Esophagus muscularis mucosa (tissue), 4 donors: Measurements from ENCODE around the gene UNKL. TPM values are rescaled to one million over a fixed set of nuclear protein-coding genes. Genes with fewer than 3 reads are reported as not detected.

Source experiments
- DNase-seq: peaks from one replicate; pipeline ENCODE4 v3.0.0-alpha.2; 2017; ENCODE audit errors: extremely low spot score
- H3K27ac ChIP-seq, 4 donors: fragments of 200-600 bp; sonication (generic); replicated peaks in 1 of 4; 1 replicate in 3 of 4; 2 replicates in 1 of 4; pipeline ENCODE4 v1.5.1; 2016 to 2019; ENCODE audit warnings: mild to moderate bottlenecking in 1 of 4
- H3K27me3 ChIP-seq, 4 donors: fragments of 200-600 bp; sonication (generic); one replicate each; pipeline versions ENCODE4 v1.5.1 to v1.6.0; 2016 to 2019
- H3K36me3 ChIP-seq, 4 donors: fragments of 200-600 bp; sonication (generic); one replicate each; pipeline ENCODE4 v1.5.1; 2016 to 2019
- H3K4me1 ChIP-seq, 4 donors: fragments of 200-600 bp; sonication (generic); one replicate each; pipeline ENCODE4 v1.5.1; 2016 to 2019
- H3K4me3 ChIP-seq, 4 donors: fragments of 200-600 bp; sonication (generic); 1 replicate in 2 of 4; 2 replicates in 2 of 4; pipeline ENCODE4 v1.5.1; 2016 to 2019; ENCODE audit warnings: mild to moderate bottlenecking in 4 of 4, moderate library complexity in 1 of 4
- H3K9me3 ChIP-seq, 4 donors: fragments of 200-600 bp; sonication (generic); 1 replicate in 3 of 4; 2 replicates in 1 of 4; pipeline ENCODE4 v1.5.1; 2016 to 2019
- EP300 ChIP-seq: sonication (generic); formaldehyde crosslinking; IDR thresholded peaks from one replicate; pipeline ENCODE4 v1.6.1; 2017; ENCODE audit warnings: antibody characterized with exemption
- POLR2A ChIP-seq: fragments of 450-650 bp; IDR thresholded peaks from one replicate; pipeline ENCODE4 v1.6.1; 2017; ENCODE audit warnings: antibody characterized with exemption, moderate library complexity, mild to moderate bottlenecking, low read depth
- POLR2AphosphoS5 ChIP-seq, 2 donors: sonication (generic); formaldehyde crosslinking; IDR thresholded peaks; one replicate each; pipeline ENCODE4 v1.6.1; 2017; ENCODE audit warnings: antibody characterized with exemption in 2 of 2
- WGBS: methylation state at CpG from one replicate; pipeline ENCODE4 v1.1.5; 2018; 5-methylcytosine and 5-hydroxymethylcytosine counted together
- intact Hi-C: fragments of 100-400 bp; cut with DNase I; formaldehyde crosslinking; loops from one replicate; pipeline ENCODE4 v1.15.1; 2023
- total RNA-seq, 4 donors: library from RNA; depleted of rRNA; stranded (reverse); fragments of >200 nt; gene quantifications; one replicate each; pipeline versions ENCODE4 v1.1.0 to v1.2.1, GENCODE V29; 2016
- TF ChIP-seq, protein P1 (sequence below), 3 experiments: fragments of 200-600 bp in 2 of 3; fragments of 450-650 bp in 1 of 3; sonication (generic) in 2 of 3; IDR thresholded peaks; one replicate each; pipeline ENCODE4 v1.5.1; 2017 to 2019; ENCODE audit warnings: antibody characterized with exemption in 3 of 3, mild to moderate bottlenecking in 2 of 3, moderate library complexity in 1 of 3

The UNKL gene
- total RNA-seq, 4 donors from 2014 or later = 9.3 to 23.7 (median 16.5) TPM

DNA sequence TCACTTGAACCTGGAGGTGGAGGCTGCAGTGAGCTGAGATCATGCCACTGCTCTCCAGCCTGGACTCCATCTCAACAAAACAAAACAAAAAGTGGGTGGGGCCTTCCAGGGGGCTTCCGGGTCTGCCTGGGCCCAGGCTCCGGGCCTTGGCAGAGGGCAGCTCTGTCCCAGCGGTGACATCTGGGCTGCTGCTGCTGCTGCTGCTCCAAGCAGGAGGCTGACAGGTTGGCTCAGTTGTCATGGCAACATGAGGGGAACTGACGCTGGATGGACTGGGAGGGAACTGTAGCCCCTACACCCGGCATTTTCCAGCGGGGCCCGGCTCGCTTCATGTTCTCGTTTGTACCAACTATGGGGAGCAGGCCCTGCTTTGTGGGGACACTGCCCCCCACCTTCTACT, 77.0 kb downstream of the UNKL start:
- H3K27me3 ChIP-seq = peaks cover 8 to 83% (median 24%) of the 10 kb centered on the region in 4 donors
- TF ChIP-seq EP300 = no peak
- TF ChIP-seq, protein P1, sequence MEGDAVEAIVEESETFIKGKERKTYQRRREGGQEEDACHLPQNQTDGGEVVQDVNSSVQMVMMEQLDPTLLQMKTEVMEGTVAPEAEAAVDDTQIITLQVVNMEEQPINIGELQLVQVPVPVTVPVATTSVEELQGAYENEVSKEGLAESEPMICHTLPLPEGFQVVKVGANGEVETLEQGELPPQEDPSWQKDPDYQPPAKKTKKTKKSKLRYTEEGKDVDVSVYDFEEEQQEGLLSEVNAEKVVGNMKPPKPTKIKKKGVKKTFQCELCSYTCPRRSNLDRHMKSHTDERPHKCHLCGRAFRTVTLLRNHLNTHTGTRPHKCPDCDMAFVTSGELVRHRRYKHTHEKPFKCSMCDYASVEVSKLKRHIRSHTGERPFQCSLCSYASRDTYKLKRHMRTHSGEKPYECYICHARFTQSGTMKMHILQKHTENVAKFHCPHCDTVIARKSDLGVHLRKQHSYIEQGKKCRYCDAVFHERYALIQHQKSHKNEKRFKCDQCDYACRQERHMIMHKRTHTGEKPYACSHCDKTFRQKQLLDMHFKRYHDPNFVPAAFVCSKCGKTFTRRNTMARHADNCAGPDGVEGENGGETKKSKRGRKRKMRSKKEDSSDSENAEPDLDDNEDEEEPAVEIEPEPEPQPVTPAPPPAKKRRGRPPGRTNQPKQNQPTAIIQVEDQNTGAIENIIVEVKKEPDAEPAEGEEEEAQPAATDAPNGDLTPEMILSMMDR (IDR thresholded peaks at IDR 0.05) = no peak
- no peak for TF ChIP-seq POLR2A
- no peak for TF ChIP-seq POLR2AphosphoS5 (IDR thresholded peaks at IDR 0.05)
- WGBS = 41% methylated on average over 9 of the region's 9 CpGs

DNA sequence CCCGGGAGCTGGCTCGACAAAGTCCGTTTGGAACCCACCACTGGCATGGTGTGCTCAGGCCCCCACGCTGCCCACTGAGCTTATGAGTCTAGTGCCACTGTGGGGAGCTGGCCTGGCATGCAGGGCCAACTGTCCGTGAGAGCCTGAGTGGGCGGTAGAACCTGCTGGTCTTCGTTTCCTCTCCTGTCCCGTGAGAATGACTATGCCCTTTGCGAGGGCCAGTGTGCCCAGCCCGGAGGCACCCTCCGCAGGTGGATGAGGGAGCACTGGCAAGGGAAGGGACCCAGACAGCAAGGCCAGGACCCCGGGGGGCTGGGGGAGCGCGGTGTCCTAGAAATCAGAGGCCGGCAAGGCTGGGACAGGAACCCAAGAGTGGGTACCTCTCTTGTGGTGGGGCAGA, 77.9 kb downstream of the UNKL start:
- H3K27me3 ChIP-seq = peaks cover 8 to 83% (median 33%) of the 10 kb centered on the region in 4 donors
- intact Hi-C loops = no loop called here
- no peak for DNase-seq

More for the DNA sequence above, 77.0 kb downstream of the UNKL start:
- intact Hi-C loops = no loop called here
- no peak for DNase-seq
- Histone ChIP-seq H3K27ac (no peak overlapping the region), H3K4me3 (no peak overlapping the region), H3K4me1 (peaks cover 16 to 31% (median 27%) of the 10 kb centered on the region in 4 donors), H3K36me3 (peaks cover 0 to 3% (median 0%) of the 10 kb centered on the region in 4 donors), H3K9me3 (no peaks in the 10 kb centered on the region)

DNA sequence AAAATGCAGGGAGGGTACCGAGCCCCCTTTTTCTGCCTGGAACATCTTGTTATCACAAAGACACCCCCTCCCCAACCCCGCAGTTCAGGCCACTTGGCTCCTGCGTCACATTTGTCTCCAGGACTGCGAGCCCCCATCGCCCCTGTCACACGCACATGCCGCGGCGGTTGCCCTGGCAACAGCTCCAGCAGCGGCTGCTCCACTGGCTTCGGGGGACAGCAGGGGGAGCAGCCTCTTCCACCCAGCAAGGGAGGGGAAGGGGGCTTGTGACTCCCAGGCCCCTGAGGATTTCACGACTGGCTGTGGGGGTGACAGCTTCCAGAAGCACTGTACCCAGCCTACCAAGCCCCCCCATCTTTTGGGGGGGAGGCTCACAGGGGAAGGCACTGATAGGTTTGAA, 78.5 kb downstream of the UNKL start:
- H3K27ac ChIP-seq = no peak overlapping the region
- H3K36me3 ChIP-seq = peaks cover 0 to 3% (median 0%) of the 10 kb centered on the region in 4 donors
- no peak overlapping the region for H3K4me3 ChIP-seq
- H3K9me3 ChIP-seq = no peaks in the 10 kb centered on the region
- H3K4me1 ChIP-seq = peaks cover 28 to 41% (median 37%) of the 10 kb centered on the region in 4 donors
- intact Hi-C loops = no loop called here
- H3K27me3 ChIP-seq = peaks cover 8 to 83% (median 34%) of the 10 kb centered on the region in 4 donors
- TF ChIP-seq POLR2A (no peak), POLR2AphosphoS5 (IDR thresholded peaks at IDR 0.05) (no peak), EP300 (no peak)
- TF ChIP-seq, protein P1 (IDR thresholded peaks at IDR 0.05) = no peak
- 8% methylated on average over 11 of the region's 12 CpGs for WGBS
- no peak for DNase-seq

More for the DNA sequence above, 77.9 kb downstream of the UNKL start:
- H3K27ac ChIP-seq = no peak overlapping the region
- WGBS = 69% methylated on average over 11 of the region's 15 CpGs
- H3K36me3 ChIP-seq = peaks cover 0 to 3% (median 0%) of the 10 kb centered on the region in 4 donors
- TF ChIP-seq EP300 (no peak), POLR2A (no peak), POLR2AphosphoS5 (IDR thresholded peaks at IDR 0.05) (no peak)
- TF ChIP-seq, protein P1 (IDR thresholded peaks at IDR 0.05) = no peak
- H3K4me1 ChIP-seq = peaks cover 21 to 35% (median 30%) of the 10 kb centered on the region in 4 donors
- no peak overlapping the region for H3K4me3 ChIP-seq
- no peaks in the 10 kb centered on the region for H3K9me3 ChIP-seq

DNA sequence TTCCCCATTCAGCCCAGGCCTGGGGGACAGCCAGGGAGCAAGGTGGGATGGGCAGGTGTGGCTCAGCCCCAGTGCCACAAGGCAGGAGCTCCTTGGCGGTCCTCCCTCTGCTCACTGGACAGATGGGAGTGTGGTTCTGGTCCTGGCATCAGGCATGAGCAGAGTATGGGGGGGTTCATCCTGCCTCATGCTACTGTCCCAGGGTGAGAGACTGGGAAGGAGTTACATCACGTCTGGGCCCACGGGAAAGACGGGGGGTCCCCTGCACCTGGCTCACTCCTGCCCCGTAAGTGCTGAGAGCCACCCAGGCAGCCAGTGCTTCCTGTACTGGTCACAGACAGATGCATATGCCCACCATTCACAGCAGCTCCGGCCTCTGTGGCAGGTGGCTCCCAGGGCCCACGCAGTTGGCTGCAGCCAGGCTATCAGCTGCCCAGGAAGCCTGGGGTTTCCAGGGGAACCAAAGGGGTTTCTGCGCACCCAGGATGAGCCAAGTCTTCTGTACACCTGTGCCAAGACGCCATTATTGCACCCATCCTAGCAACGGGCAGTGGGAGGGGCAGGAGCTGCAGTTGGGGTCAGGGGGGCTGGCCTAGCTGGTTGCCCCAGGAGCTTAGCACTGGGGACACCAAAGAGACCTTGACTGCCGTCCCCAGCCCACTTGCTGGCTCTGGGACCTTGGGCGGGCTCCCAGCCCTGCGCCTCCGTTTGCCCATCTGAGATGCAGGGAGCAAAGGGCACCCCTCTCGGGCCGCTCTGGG, 79.1 kb downstream of the UNKL start:
- Histone ChIP-seq H3K4me1 (peaks cover 28 to 42% (median 37%) of the 10 kb centered on the region in 4 donors), H3K36me3 (no peaks in the 10 kb centered on the region), H3K4me3 (no peak overlapping the region), H3K27me3 (peaks cover 8 to 89% (median 36%) of the 10 kb centered on the region in 4 donors), H3K9me3 (peaks cover 0 to 4% (median 2%) of the 10 kb centered on the region in 4 donors), H3K27ac (no peak overlapping the region)
- WGBS = 45% methylated on average over 10 of the region's 16 CpGs
- intact Hi-C loops = no loop called here
- no peak for DNase-seq
- no peak for TF ChIP-seq POLR2AphosphoS5 (IDR thresholded peaks at IDR 0.05)
- no peak for TF ChIP-seq POLR2A
- no peak for TF ChIP-seq EP300
- TF ChIP-seq, protein P1 (IDR thresholded peaks at IDR 0.05) = no peak
